ENCODE measurements around the gene LAMA2. TPM values are rescaled to one million over a fixed set of nuclear protein-coding genes. Genes with fewer than 3 reads are reported as not detected.

The LAMA2 gene
- total and polyA plus RNA-seq, 4 experiments from 2014 or later: 0.20 to 0.87 (median 0.43) TPM

GRCh38 chr6:129451187-129451586, 568.2 kb downstream of the LAMA2 start:
- POLR2A ChIA-PET (ENCODE audit: partially characterized antibody): no interaction called here
- Mint-ChIP-seq H3K9me3 (peaks cover 0 to 3% (median 0%) of the 10 kb centered on the region in 8 donors), H3K4me1 (peaks cover 8 to 34% (median 13%) of the 10 kb centered on the region in 4 donors), H3K4me3 (no peak overlapping the region), H3K27me3 (no peaks in the 10 kb centered on the region), H3K27ac (no peak overlapping the region), H3K36me3 (peaks cover 0 to 5% of the 10 kb centered on the region in 2 donors)
- no peak for DNase-seq
- Histone ChIP-seq H3K4me1 (ENCODE audit: insufficient read depth, low read length) (peaks cover 13% of the 10 kb centered on the region), H3K4me3 (ENCODE audit: low read length in 2 of 2) (no peak overlapping the region), H3K27ac (ENCODE audit: low read depth, low read length) (no peak overlapping the region), H3K36me3 (ENCODE audit: insufficient read depth, low read length) (no peaks in the 10 kb centered on the region), H3K9me3 (ENCODE audit: control insufficient read depth in 1 of 2, low read length in 2 of 2) (no peaks in the 10 kb centered on the region), H3K27me3 (ENCODE audit: insufficient read depth, low read length) (no peaks in the 10 kb centered on the region)
- CTCF ChIA-PET (ENCODE audit: partially characterized antibody): no interaction called here
- intact Hi-C loops (cut with micrococcal nuclease): no loop called here

- intact Hi-C loops (cut with micrococcal nuclease): no loop called here
- Histone ChIP-seq H3K27me3 (ENCODE audit: insufficient read depth, low read length) (no peaks in the 10 kb centered on the region), H3K36me3 (ENCODE audit: insufficient read depth, low read length) (no peaks in the 10 kb centered on the region), H3K27ac (ENCODE audit: low read depth, low read length) (no peak overlapping the region), H3K4me1 (ENCODE audit: insufficient read depth, low read length) (peaks cover 13% of the 10 kb centered on the region), H3K4me3 (ENCODE audit: low read length in 2 of 2) (no peak overlapping the region), H3K9me3 (ENCODE audit: control insufficient read depth in 1 of 2, low read length in 2 of 2) (no peaks in the 10 kb centered on the region)
- CTCF ChIA-PET (ENCODE audit: partially characterized antibody): interaction anchor here (2.3 kb wide), 1 partner anchor 48 kb away, joined by 6 read pairs; no protein-coding TSS in a partner anchor
- peak in 1 of 5 donors; percentile 10 for DNase-seq
- no peaks in the 10 kb centered on the region for H3K27me3 Mint-ChIP-seq
- H3K4me1 Mint-ChIP-seq: peaks cover 5 to 20% (median 8%) of the 10 kb centered on the region in 4 donors
- H3K27ac Mint-ChIP-seq: no peak overlapping the region
- POLR2A ChIA-PET (ENCODE audit: partially characterized antibody): no interaction called here
- H3K4me3 Mint-ChIP-seq: no peak overlapping the region
- peaks cover 0 to 5% of the 10 kb centered on the region in 2 donors for H3K36me3 Mint-ChIP-seq
- peaks cover 0 to 3% (median 0%) of the 10 kb centered on the region in 8 donors for H3K9me3 Mint-ChIP-seq
Observed at GRCh38 chr6:129453073-129453472, 570.1 kb downstream of the LAMA2 start.

GRCh38 chr6:129454488-129454887, 571.5 kb downstream of the LAMA2 start:
- H3K4me1 ChIP-seq (ENCODE audit: insufficient read depth, low read length): peaks cover 7% of the 10 kb centered on the region
- H3K4me3 ChIP-seq (ENCODE audit: low read length in 2 of 2): no peak overlapping the region
- no peaks in the 10 kb centered on the region for H3K36me3 ChIP-seq (ENCODE audit: insufficient read depth, low read length)
- no peak overlapping the region for H3K4me3 Mint-ChIP-seq
- ChIA-PET POLR2A (ENCODE audit: partially characterized antibody) (no interaction called here), CTCF (ENCODE audit: partially characterized antibody) (no interaction called here)
- intact Hi-C loops (cut with micrococcal nuclease): no loop called here
- H3K27ac Mint-ChIP-seq: no peak overlapping the region
- H3K9me3 ChIP-seq (ENCODE audit: control insufficient read depth in 1 of 2, low read length in 2 of 2): no peaks in the 10 kb centered on the region
- H3K9me3 Mint-ChIP-seq: peaks cover 0 to 3% (median 0%) of the 10 kb centered on the region in 8 donors
- no peak overlapping the region for H3K27ac ChIP-seq (ENCODE audit: low read depth, low read length)
- no peaks in the 10 kb centered on the region for H3K27me3 Mint-ChIP-seq
- no peak for DNase-seq
- peaks cover 5 to 10% (median 8%) of the 10 kb centered on the region in 4 donors for H3K4me1 Mint-ChIP-seq
- no peaks in the 10 kb centered on the region for H3K27me3 ChIP-seq (ENCODE audit: insufficient read depth, low read length)
- peaks cover 0 to 9% of the 10 kb centered on the region in 2 donors for H3K36me3 Mint-ChIP-seq

GRCh38 chr6:129455126-129455769, 572.3 kb downstream of the LAMA2 start:
- intact Hi-C loops (cut with micrococcal nuclease): no loop called here
- H3K27me3 Mint-ChIP-seq: no peaks in the 10 kb centered on the region
- peaks cover 0 to 10% of the 10 kb centered on the region in 2 donors for H3K36me3 Mint-ChIP-seq
- CTCF ChIA-PET (ENCODE audit: partially characterized antibody): no interaction called here
- Histone ChIP-seq H3K27me3 (ENCODE audit: insufficient read depth, low read length) (no peaks in the 10 kb centered on the region), H3K36me3 (ENCODE audit: insufficient read depth, low read length) (no peaks in the 10 kb centered on the region), H3K4me1 (ENCODE audit: insufficient read depth, low read length) (peaks cover 7% of the 10 kb centered on the region), H3K9me3 (ENCODE audit: control insufficient read depth in 1 of 2, low read length in 2 of 2) (no peaks in the 10 kb centered on the region), H3K4me3 (ENCODE audit: low read length in 2 of 2) (no peak overlapping the region), H3K27ac (ENCODE audit: low read depth, low read length) (no peak overlapping the region)
- peaks cover 5 to 10% (median 8%) of the 10 kb centered on the region in 4 donors for H3K4me1 Mint-ChIP-seq
- POLR2A ChIA-PET (ENCODE audit: partially characterized antibody): no interaction called here
- peaks cover 0 to 3% (median 0%) of the 10 kb centered on the region in 8 donors for H3K9me3 Mint-ChIP-seq
- H3K27ac Mint-ChIP-seq: peak overlapping the region in 1 of 7 donors; percentile 65
- no peak for DNase-seq
- H3K4me3 Mint-ChIP-seq: no peak overlapping the region

GRCh38 chr6:129460221-129460620, 577.3 kb downstream of the LAMA2 start:
- Histone ChIP-seq H3K27ac (ENCODE audit: low read depth, low read length) (no peak overlapping the region), H3K4me3 (ENCODE audit: low read length in 2 of 2) (no peak overlapping the region), H3K36me3 (ENCODE audit: insufficient read depth, low read length) (no peaks in the 10 kb centered on the region), H3K4me1 (ENCODE audit: insufficient read depth, low read length) (no peaks in the 10 kb centered on the region), H3K27me3 (ENCODE audit: insufficient read depth, low read length) (no peaks in the 10 kb centered on the region), H3K9me3 (ENCODE audit: control insufficient read depth in 1 of 2, low read length in 2 of 2) (no peaks in the 10 kb centered on the region)
- DNase-seq: no peak
- Mint-ChIP-seq H3K9me3 (no peaks in the 10 kb centered on the region), H3K27ac (no peak overlapping the region), H3K4me3 (no peak overlapping the region), H3K27me3 (no peaks in the 10 kb centered on the region), H3K36me3 (peaks cover 0 to 8% of the 10 kb centered on the region in 2 donors), H3K4me1 (no peaks in the 10 kb centered on the region)
- ChIA-PET CTCF (ENCODE audit: partially characterized antibody) (no interaction called here), POLR2A (ENCODE audit: partially characterized antibody) (interaction anchor here (0.7 kb wide), 1 partner anchor 858 kb away, joined by 3 read pairs; no protein-coding TSS in a partner anchor)
- intact Hi-C loops (cut with micrococcal nuclease): no loop called here

- DNase-seq: no peak
- CTCF ChIA-PET (ENCODE audit: partially characterized antibody): interaction anchor here (0.5 kb wide), 1 partner anchor 132 kb away, joined by 3 read pairs; no protein-coding TSS in a partner anchor
- POLR2A ChIA-PET (ENCODE audit: partially characterized antibody): no interaction called here
Observed at GRCh38 chr6:129469070-129469662, 586.2 kb downstream of the LAMA2 start.

GRCh38 chr6:129472239-129472638, 589.3 kb downstream of the LAMA2 start:
- Histone ChIP-seq H3K36me3 (ENCODE audit: insufficient read depth, low read length) (no peaks in the 10 kb centered on the region), H3K27ac (ENCODE audit: low read depth, low read length) (no peak overlapping the region), H3K27me3 (ENCODE audit: insufficient read depth, low read length) (no peaks in the 10 kb centered on the region), H3K4me3 (ENCODE audit: low read length in 2 of 2) (no peak overlapping the region), H3K9me3 (ENCODE audit: control insufficient read depth in 1 of 2, low read length in 2 of 2) (no peaks in the 10 kb centered on the region), H3K4me1 (ENCODE audit: insufficient read depth, low read length) (no peaks in the 10 kb centered on the region)
- no peaks in the 10 kb centered on the region for H3K9me3 Mint-ChIP-seq
- ChIA-PET POLR2A (ENCODE audit: partially characterized antibody) (no interaction called here), CTCF (ENCODE audit: partially characterized antibody) (no interaction called here)
- DNase-seq: no peak
- no peak overlapping the region for H3K27ac Mint-ChIP-seq
- H3K4me3 Mint-ChIP-seq: no peak overlapping the region
- H3K36me3 Mint-ChIP-seq: no peaks in the 10 kb centered on the region
- no peaks in the 10 kb centered on the region for H3K4me1 Mint-ChIP-seq
- no peaks in the 10 kb centered on the region for H3K27me3 Mint-ChIP-seq
- intact Hi-C loops (cut with micrococcal nuclease): no loop called here

More at GRCh38 chr6:129469070-129469662, 586.2 kb downstream of the LAMA2 start:
- Mint-ChIP-seq H3K36me3 (peaks cover 0 to 4% of the 10 kb centered on the region in 2 donors), H3K9me3 (no peaks in the 10 kb centered on the region), H3K27me3 (no peaks in the 10 kb centered on the region), H3K4me1 (no peaks in the 10 kb centered on the region), H3K27ac (no peak overlapping the region), H3K4me3 (no peak overlapping the region)
- intact Hi-C loops (cut with micrococcal nuclease): no loop called here
- Histone ChIP-seq H3K27me3 (ENCODE audit: insufficient read depth, low read length) (no peaks in the 10 kb centered on the region), H3K27ac (ENCODE audit: low read depth, low read length) (no peak overlapping the region), H3K9me3 (ENCODE audit: control insufficient read depth in 1 of 2, low read length in 2 of 2) (no peaks in the 10 kb centered on the region), H3K4me3 (ENCODE audit: low read length in 2 of 2) (no peak overlapping the region), H3K36me3 (ENCODE audit: insufficient read depth, low read length) (no peaks in the 10 kb centered on the region), H3K4me1 (ENCODE audit: insufficient read depth, low read length) (no peaks in the 10 kb centered on the region)

Data from CD4-positive, alpha-beta memory T cell (primary cell).